CD4-positive, alpha-beta T cell treated with Interleukin-2 at 100 ng/mL for 4 hours (primary cell): ENCODE measurements around the gene SGK1.
"Not testable (repeated sequence)": the region's sequence is repeated elsewhere in the genome, so short reads cannot be mapped to it uniquely, and the experiment has no call there.

Experiments
- DNase-seq: peaks from one replicate; pipeline ENCODE4 v3.0.0-alpha.2; 2020; ENCODE audit warnings: low spot score

The SGK1 gene

GRCh38 chr6:134190883-134191282 lies 127.0 kb downstream of the SGK1 start:
- DNase-seq, result no peak

- no peak for DNase-seq
These were observed 130.2 kb downstream of the SGK1 start for GRCh38 chr6:134187751-134188150.

GRCh38 chr6:134187154-134187553 lies 130.8 kb downstream of the SGK1 start:
- DNase-seq, result no peak

DNA sequence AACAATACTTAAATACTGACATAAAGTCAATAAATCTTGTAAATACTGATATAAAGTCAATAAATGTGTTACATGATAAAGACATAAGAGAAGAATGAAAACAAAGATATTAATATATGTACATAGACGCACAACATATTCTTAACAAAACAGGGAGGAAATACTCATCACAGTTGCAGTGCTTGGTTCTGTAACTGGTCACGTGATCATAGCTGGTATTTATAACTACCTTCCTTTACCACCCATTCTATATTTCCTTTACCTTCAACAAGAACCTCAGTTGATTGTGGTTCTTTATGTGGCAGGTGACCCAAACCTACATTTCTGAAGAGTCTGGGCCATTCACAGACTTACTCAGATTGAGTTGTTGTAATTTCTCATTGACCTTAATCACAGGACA lies 131.6 kb downstream of the SGK1 start:
- no peak for DNase-seq

- no peak for DNase-seq
These were observed 132.6 kb downstream of the SGK1 start for GRCh38 chr6:134185277-134185676.

- DNase-seq, result no peak
These were observed 134.1 kb downstream of the SGK1 start for GRCh38 chr6:134183844-134184243.

DNA sequence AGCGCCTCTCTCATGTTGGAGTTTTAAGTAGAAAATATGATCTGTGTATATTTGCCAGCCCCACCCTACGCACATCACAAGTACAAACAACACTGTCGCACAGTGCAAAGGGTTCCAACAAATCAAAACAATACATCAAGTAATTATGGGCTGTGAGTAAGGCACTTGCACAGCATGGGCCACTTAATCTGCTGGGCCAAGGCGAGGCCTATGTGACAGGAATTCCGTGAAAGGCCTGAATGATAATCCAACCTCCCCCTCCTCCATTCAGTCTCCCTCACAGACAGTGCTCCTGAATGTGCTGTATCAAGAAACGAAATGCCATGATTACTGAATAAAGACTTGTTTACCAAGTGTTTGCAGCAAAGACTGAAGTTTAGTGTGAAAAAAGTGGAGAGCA lies 135.4 kb downstream of the SGK1 start:
- DNase-seq, result no peak

GRCh38 chr6:134181726-134182125 lies 136.2 kb downstream of the SGK1 start:
- DNase-seq, result not testable (repeated sequence)

- DNase-seq, result not testable (repeated sequence)
These were observed 136.7 kb downstream of the SGK1 start for GRCh38 chr6:134181251-134181650.

DNA sequence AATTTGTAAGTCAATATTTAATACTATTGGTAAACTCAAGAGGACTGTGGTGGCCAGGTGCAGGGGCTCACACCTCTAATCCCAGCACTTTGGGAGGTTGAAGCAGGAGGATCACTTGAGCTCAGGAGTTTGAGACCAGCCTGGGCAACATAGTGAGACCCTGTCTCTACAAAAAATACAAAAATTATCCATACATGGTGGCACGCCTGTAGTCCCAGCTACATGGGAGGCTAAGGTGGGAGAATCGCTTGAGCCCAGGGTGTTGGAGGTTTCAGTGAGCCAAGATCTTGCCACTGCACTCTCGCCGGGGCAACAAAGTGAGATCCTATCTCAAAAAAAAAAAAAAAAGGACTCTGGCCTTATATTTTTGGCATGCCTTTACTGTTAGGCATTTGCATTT lies 137.4 kb downstream of the SGK1 start:
- DNase-seq, result not testable (repeated sequence)

- peak; percentile 91 for DNase-seq
These were observed 139.5 kb downstream of the SGK1 start for GRCh38 chr6:134178161-134179044.

DNA sequence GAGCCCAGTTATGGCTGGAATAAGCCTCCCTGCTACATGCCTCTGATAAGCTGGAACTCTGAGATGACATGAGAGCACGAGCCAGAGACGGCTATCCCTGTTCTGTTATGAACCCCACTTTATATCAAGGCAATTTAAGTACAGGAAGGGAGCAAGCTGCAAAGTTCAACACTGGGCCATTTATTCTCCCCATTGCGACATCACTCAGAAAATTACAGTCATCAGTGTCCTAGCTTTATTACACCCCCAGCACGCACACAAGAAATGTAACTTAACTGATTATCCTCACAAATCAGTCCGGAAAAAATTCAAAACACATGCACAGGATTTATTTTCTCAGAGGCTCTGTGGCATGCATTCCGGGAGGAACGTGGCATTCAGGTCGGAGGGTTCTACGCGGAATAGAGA lies 140.2 kb downstream of the SGK1 start:
- DNase-seq, result no peak

DNA sequence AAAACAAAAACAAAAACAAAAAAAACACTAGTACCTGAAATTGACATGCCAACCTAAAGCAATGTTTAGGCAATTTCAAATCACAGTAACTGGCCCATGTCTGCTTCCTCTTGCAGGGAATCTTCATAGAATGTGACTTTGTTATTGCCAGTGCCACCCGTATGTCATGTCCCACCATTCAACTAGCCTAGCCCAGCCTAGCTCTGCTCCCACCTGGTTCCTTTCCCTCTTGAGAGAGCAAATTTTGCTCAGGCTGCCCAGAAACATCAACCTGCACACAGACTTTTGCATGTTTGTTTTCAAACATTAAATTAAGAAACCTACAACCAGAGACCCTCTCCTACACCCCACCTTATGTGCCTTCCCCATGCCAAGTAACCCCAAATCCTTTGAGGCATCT lies 140.7 kb downstream of the SGK1 start:
- DNase-seq, result no peak

- no peak for DNase-seq
These were observed 141.5 kb downstream of the SGK1 start for GRCh38 chr6:134176264-134176975.

DNA sequence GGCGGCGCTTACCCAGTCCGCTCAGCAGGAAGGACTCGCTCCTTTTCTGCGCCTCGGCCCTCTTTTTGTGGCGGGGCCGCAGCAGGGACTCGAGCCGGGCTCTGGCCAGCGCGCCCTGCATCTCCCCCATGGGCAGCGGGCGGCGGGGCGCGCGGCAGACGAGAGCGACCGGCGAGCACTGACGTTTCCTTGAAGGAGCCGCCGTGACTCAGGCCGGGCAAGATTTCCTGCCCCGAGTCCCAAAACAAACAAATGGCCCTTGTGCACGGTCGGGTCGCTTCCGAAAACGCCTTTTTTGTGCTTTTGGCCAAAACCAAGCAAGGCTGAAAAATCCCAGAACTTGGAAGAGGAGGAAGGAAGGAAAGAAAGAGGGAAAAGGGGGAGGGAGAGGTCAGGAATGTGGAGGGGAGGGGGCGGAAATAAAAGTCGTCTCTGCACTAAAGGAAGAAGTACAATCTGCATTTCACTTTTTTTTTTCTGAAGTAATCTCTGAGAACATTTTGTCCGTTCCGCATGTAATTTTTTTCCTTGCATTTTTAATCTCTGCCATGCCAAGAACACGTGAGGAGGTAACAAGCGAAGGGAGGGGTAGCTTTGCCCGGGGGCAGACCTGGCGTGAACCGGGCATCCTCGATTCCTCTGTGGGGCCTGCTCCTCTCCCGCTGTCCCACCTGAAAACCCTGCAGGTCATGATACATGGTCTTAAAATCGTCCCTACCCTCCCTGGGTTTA lies 142.2 kb downstream of the SGK1 start:
- peak; percentile 59 for DNase-seq

- DNase-seq, result peak; percentile 93
These were observed 143.0 kb downstream of the SGK1 start for GRCh38 chr6:134174672-134175531.

- DNase-seq, result peak; percentile 87
These were observed 143.8 kb downstream of the SGK1 start for GRCh38 chr6:134173936-134174671.

- DNase-seq, result no peak
These were observed 144.6 kb downstream of the SGK1 start for GRCh38 chr6:134173366-134173725.

GRCh38 chr6:134172706-134173365 lies 145.1 kb downstream of the SGK1 start:
- no peak for DNase-seq

GRCh38 chr6:134172020-134172705 lies 145.7 kb downstream of the SGK1 start:
- no peak for DNase-seq
